ENCODE results near the gene USF3.

USF3 gene, protein sequence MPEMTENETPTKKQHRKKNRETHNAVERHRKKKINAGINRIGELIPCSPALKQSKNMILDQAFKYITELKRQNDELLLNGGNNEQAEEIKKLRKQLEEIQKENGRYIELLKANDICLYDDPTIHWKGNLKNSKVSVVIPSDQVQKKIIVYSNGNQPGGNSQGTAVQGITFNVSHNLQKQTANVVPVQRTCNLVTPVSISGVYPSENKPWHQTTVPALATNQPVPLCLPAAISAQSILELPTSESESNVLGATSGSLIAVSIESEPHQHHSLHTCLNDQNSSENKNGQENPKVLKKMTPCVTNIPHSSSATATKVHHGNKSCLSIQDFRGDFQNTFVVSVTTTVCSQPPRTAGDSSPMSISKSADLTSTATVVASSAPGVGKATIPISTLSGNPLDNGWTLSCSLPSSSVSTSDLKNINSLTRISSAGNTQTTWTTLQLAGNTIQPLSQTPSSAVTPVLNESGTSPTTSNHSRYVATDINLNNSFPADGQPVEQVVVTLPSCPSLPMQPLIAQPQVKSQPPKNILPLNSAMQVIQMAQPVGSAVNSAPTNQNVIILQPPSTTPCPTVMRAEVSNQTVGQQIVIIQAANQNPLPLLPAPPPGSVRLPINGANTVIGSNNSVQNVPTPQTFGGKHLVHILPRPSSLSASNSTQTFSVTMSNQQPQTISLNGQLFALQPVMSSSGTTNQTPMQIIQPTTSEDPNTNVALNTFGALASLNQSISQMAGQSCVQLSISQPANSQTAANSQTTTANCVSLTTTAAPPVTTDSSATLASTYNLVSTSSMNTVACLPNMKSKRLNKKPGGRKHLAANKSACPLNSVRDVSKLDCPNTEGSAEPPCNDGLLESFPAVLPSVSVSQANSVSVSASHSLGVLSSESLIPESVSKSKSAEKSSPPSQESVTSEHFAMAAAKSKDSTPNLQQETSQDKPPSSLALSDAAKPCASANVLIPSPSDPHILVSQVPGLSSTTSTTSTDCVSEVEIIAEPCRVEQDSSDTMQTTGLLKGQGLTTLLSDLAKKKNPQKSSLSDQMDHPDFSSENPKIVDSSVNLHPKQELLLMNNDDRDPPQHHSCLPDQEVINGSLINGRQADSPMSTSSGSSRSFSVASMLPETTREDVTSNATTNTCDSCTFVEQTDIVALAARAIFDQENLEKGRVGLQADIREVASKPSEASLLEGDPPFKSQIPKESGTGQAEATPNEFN (N-terminal part only)

DNA sequence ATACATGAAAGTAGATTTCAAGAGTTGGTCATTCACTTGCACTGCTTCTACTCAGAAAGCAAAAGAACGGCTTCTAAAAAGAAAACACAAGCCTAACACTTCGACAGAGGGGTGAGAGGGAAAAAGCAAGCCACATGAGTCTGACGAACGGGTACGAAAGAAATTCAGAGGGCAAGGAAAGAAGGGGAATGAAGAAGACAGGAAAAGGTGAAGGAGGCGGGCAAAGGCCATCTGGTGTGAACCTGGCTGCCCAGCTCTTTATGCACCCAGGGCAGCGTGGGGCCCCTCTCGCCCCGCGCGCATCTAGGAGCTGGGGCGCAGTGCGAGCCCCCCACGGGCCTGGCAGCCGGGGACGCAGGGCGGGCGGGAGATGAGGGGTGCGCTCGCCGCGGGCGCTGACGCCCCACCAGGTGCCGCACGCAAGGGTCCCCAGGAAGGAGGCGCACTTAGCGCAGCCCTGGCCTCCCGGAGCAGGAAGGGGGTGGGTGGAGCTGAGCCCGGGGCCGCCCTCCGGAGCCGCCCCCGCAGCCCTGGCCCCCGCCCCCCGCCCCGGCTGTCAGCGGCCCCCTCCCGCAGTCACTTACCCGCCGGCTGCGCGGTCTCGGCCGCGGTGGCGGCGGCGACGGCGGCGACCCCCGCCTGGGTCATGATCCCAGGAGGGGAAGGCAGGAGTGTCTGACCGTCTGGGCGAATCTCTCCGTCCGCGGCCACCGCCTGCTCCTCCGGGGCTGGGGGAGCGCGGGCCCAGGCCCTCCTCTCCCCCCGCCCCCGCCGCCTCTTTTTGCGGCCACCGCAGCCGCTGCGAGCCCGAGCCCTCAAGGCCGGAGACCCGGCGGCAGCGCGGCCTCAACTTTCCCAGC lies at the start of gene USF3:
Gene USF3, minus strand, starts transcription at position 857 of the 860 bp plus-strand sequence. CDS start 21,764 bp downstream, outside the sequence.
- DNase-seq: peak; percentile 80

DNA sequence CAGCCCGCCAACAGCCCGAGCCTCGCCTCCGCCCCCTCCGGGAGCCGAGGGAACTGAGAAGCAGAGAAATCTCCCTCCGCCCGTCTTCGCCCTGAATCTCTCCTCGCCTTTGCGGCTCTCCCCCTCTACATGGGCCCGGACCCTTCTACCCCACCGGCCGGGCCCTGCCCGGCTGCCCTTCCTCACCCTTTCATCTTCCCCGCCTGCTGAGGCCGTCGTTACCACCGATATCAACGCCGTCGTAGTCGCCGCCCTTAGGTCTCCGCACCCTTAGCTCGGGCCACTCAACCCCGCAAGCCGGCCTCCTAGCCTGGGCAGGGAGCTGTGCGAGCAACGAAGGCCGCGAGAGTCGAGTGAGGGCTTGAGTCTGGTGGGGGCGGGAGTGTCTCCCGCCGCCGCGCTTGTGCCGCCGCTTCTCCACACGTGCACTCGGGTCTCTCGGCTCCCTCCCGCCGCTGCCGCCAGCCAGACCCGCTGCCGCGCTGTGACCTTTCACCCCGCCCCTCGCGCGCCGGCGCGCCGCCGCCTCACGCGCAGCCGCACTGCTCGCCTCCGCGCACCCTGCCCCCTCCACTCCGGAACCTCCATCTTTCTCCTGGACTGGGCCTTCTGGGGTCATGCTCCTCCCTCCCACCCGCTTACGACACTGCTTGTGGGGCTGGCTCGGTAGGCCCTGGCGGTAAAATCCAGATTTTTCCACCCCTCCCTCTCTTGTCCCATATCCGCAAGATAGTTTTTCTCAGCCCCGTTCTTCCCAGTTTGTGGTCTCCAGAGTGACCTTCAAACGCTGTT lies 49.5 kb upstream of the USF3 start, which contains the start of gene NAA50:
Gene NAA50, minus strand, starts transcription at position 494 of the 792 bp plus-strand sequence. Its CDS starts 300 bp downstream, at position 194.
- DNase-seq: peak; percentile 94

DNA sequence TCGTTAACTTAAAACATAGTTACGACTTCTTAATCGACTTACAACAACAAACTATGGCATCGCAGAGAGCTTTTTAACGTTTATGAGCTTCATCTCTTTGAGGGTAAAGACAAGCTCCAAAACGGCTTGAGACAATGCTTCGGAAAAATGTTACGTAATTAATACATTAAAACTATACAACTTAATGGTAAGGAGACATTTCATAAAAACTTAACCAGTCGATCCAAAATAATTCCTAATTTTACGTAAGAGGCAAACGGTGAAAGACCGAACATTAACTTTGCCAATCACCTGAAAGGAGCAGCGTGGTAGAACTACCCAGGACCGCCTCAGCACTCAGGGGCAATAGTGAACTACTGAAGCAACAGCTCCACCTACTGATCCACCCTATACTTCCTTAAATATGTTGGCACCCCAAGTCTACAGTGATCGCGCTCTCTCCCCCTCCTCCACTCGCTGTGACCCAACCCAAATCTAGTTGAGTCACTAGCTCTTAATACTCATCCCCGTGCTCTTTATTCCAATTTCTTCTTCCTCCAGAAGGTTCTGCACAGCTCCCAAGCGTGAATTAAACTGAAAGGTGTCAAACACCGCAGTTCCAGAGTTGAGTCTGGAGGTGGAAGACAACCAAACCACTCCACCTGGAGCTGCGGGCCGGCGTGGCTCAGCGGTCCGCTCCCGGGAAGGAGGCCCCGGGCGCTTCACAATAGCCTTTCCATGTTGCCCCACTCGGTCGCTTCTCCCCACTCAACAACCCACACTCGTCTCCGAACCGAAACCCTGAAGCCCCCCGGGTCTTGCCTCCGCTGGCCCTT lies 48.7 kb upstream of the USF3 start:
- peak; percentile 71 for DNase-seq

DNA sequence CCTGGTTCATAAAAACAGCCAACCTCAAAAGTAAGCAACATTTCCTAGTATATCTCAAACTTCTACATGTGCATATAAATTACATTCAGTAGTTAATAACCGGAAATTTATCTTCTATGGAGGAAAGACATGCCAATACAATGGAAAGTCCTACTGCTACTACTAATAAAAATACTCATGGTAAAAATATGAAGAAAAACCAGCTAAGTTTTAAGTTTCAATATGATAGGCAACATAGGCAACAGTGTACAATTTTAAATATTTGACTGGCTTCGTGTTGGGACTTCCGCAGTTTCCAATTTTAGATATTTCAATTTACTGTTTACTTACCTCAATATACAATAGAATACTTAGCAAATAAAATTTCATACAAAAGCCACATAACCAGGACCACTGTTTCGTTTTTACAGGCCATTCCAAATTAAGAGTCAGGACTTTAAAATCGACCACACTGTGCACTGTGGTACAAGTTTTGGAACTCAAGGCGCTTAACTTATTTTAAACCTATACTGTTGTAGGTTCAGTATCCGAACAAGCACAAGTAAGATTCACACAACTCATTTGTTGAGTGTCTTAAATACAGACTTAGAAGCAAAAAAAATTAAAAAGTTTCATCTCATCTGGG lies 46.7 kb upstream of the USF3 start:
- no peak for DNase-seq

DNA sequence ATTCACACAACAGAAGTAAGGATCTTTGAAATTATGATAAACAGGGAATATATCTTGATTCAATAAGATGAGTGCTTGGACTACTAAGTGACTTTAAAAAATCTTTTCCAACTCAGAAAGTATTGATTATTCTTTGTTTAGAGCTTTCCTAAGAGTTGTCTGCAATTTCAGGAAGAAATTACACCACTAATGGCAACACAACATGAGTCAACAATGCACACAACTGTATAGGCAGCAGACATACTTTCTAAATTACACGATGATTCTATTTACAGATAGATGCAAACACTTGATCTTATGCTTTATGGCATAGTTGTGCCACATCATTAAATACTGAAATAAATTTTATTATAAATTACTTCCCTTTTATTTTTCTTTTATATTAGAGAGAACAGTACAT lies 45.2 kb upstream of the USF3 start:
- no peak for DNase-seq

DNA sequence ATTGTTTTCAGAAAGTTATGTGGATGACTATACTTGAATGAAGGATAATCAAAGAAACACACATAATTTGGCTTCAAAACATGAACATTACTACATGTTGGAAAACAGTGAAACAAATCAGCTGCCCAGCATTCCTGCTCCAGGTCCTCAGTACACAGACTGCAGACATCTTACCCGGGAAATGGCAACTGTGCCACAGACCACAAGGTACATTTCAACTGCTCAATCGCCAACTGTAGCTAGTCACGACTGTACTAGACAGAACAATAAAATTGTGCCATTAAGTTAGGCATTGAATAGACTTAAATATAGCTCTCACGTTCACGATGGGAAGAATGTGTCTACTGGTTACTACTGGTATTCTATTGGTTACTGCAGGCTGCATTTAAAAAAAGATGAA lies 44.6 kb upstream of the USF3 start:
- no peak for DNase-seq

DNA sequence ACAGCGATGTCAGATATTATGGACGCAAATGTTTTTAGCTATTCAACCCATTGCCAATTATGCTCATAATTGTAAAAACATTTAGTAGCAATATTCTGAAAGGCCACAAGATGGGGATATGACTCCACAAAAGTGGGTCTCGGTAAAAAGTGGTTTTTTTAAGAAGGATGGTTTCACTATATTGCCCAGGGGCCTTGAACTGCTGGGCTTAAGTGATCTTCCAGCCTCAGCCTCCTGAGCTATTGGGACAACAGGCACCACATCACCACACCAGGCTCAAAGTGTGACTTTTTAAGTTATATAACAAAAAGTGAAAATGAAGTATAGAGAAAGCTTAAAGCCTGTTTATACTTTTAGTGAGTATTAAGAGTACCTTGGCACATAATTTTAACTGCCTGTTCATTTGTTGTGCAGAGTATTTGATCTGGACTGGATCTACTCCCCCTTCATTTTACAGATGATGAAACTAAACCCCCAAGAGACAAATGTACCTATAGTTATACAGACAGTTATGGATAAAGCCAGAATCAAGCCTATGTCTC lies 40.2 kb upstream of the USF3 start:
- no peak for DNase-seq

DNA sequence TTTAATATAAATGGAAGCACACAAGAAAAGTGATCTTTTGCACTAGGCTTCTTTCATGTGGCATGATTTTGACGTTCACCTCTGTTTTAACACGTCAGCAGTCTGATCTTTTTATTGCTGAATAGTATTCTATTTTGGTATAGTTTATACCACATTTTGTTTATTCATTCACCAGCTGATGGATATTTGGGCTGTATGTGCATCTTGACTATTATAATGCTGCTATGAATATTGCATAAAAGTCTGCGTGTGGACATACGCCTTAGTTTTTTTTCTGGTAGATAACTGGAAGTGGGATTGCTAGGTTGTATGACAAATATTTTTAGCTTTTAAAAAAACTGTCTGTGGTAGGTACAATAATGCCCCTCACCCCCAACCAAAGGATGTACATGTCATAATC lies 35.3 kb upstream of the USF3 start:
- DNase-seq: no peak

DNA sequence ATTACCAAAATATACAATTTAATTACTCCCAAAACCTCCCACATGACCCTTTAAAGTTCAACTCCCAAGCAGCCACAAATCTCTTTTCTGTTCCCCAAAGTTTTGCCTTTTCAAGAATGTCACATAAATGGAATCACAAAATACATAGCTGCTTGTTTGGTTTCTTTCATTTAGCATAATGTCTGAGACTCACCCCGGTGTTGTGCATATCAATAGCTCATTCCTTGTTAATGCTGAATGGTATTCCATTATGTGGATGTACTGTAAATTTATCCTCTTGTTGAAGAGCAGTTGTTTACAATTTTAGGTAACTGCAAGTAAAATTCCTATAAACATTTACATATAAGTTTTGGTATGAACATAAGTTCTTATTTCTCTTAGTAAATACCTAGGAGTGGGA lies 34.1 kb upstream of the USF3 start:
- DNase-seq: no peak

DNA sequence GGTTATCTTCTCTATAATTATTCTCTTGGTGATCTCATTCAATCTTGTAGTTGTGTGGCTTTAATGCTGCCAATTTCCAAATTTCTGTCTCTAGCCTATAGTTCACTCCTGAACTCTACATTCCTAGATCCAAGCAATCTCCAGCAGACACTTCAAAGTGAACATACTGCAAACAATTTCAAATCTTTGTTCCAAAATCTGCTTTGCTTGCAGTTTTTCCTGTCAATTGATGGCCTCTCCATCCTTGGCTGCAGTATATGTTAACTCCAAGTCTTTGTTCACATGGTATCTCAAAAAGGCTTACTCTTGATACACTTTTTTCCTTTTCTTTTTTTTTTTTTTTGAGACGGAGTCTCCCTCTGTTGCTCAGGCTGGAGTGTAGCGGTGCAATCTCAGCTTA lies 32.2 kb upstream of the USF3 start:
- DNase-seq: no peak

DNA sequence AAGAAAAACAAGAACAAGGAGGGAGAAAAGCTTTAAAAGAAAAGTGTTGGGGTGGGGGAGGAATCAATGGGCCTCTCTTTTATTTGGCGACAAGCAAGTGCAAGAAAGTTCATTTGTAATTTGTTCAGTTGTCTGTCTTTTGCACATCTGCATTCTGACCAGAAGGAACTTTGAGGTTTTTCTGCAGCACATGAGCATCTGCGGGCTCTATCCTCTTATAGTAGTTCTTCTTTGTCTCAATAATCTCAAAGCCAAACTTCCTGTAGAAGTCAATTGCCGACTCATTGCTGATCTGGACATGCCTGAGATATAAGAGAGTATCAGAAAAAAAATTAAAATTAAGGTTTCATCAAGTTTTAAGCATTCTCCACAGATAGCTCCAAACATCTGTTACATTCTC lies 25.2 kb upstream of the USF3 start:
- DNase-seq: no peak

DNA sequence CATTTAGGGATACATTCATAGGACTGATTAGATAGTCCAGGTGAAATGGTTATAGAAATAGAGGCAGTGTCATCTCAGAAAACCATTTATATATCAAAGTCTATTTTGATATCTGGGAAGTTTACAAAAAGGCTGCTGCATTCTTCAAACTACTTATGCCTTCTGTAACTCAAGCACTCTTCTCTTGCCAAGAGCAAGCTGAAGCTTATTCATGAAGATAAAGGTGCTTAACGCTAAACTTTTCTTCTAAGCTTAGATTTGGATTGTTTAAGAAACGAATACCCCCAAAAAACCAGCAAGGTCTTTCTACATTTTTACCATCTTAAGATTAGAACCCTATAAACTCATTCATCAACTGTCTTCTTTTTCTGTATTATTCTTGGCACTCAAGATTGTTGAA lies 23.3 kb upstream of the USF3 start:
- no peak for DNase-seq

DNA sequence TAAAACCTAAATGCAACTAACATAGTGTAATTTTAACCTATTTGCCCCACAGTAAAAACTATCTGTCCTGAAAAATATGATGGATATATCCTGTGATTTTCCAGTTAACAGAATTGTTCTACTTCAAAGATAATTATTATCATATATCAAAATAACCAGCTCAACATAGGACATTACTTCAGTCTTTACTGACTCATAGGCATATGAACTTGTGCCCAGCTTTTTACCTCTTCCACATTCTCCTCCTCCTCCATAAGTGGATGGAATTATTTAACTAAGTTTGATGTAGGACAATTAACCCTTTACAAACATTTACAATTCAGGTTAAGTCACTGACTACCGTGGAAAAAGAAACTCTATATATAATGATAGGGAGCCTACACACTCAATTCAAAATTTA lies 22.9 kb upstream of the USF3 start:
- DNase-seq: no peak

DNA sequence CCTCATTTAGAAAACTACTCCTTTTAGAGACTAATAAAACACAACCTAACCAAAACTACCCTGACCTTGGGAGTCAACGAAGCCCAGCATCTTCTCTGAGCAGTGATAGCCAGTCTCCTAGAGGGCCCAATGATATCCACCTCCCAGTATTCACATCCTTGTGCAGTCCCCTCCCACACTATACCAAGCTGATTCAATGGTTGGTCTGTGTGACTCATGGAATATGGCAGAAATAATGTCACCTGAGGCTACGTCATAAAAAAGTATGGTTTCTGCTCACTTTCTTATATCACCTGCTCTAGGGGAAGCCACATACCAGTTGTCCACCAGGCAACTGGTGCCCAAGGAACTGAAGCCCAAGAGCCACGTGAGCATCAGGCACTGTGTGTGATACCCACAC lies 21.4 kb upstream of the USF3 start:
- DNase-seq: no peak

DNA sequence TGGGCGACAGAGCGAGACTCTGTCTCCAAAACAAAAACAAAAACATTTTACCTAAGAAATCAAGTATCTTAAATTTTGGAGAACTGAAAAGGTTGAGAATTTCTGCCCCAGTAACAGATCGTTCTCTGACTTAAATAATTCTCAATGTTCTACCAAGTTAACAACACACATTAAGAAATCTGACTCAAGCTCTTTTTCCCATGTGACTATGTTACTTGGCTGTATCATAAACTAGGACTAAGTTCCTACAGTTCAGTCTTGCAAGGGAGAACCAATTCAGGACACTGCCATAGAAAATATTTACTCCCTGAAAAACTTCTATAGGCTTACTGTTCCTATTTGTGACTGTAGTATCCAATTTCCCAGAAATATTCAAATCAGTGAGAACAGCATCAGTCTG lies 20.9 kb upstream of the USF3 start:
- DNase-seq: no peak

DNA sequence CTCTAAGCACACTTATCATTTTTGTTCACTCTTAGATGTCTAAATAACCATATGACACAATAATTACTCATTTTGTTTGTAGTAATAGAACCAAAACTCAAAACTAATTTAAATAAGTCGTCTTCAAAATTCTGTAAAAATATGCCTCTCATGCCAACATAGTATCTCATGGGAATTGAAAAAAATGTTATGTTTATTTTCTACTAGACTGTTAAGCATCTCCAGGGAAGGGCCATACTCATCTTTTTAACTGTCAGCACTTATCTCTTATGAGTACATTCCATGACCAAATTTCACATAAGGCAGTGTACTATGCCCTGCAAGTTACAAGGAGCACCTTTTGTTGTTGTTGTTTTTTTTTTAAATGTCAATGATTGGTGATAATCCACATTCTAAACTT lies 18.3 kb upstream of the USF3 start:
- no peak for DNase-seq

DNA sequence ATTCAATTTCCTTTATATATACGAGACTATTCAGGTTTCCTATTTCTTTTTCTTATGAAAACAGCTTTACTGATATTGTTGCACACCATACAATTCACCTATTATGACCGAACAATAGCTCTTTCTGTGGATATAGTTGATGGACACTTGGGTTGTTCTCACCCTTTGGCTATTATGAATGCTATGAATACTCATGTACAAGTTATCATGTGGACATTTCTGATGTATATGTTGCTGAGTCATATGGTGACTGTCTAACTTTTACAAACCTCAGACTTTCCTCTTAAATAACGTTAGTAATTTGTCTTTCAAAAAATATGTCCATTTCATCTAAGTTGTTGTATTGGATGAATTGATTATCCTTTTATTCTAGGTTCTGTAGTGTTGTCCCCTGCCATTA lies 15.7 kb upstream of the USF3 start:
- no peak for DNase-seq

DNA sequence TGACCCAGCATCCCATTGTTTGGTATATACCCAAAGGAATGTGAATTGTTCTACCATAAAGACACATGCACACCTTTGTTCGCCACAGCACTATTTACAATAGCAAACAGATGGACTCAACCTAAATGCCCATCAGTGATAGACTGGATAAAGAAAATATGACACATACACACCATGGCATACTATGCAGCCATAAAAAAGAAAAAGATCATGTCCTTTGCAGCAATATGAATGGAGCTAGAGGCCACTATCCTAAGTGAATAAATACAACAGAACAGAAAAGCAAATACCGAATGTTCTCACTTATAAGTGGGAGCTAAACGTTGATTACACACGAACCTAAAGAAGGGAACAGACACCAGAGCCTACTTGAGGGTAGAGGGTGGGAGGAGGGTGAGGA lies 11.4 kb upstream of the USF3 start:
- DNase-seq: no peak

DNA sequence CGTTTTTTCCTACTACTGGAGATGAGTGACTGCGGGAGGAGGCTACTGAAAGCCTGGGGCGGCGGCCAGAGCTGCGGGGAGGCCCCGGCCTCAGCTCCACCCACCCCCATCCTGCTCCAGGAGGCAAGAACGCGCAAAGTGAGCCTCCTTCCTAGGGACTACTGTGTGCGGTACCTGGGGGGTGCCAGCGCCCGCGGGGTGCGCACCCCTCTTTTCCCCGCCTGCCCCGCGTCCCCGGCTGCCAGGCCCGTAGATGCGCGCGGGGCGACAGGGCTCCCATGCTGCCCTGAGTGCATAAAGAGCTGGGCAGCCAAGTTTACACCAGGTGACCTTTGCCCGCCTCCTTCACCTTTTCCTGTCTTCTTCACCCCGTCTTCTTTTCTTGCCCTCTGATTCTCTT lies 2.5 kb upstream of the USF3 start:
- DNase-seq: no peak
